WTC11 (cell line): Measurements from ENCODE around the gene NAA25. TPM values are rescaled to one million over a fixed set of nuclear protein-coding genes. Genes with fewer than 3 reads are reported as not detected.

ENCODE experiments used
- ATAC-seq: fragments of 200-7000 bp; cut with Tn5 transposase; 2 replicates; pipeline ENCODE4 v1.10.0; 2021; ENCODE audit warnings: mild to moderate bottlenecking, moderate library complexity
- CTCF ChIA-PET: fragments of 300-600 bp; sonication (Branson Sonifier 250); formaldehyde crosslinking; loops from one replicate; lab custom pipeline; 2021; ENCODE audit warnings: antibody characterized with exemption; lab: Charles Lee
- POLR2A ChIA-PET: fragments of 350-600 bp; sonication (Branson Sonifier 250); formaldehyde crosslinking; loops from one replicate; lab custom pipeline; 2021; ENCODE audit warnings: antibody characterized with exemption; lab: Charles Lee
- DNase-seq: peaks from one replicate; pipeline ENCODE4 v3.0.0; 2021; ENCODE audit warnings: low spot score
- H3K27ac Mint-ChIP-seq: 2 replicates; pipeline ENCODE4 v1.8.0; 2021; ENCODE audit warnings: mixed read lengths
- H3K27me3 Mint-ChIP-seq: 2 replicates; pipeline ENCODE4 v1.8.0; 2021; ENCODE audit warnings: low read depth, mild to moderate bottlenecking, moderate library complexity, mixed read lengths
- H3K36me3 Mint-ChIP-seq: 2 replicates; pipeline ENCODE4 v1.8.0; 2021; ENCODE audit warnings: mixed read lengths
- H3K4me1 Mint-ChIP-seq: 2 replicates; pipeline ENCODE4 v1.8.0; 2022; ENCODE audit warnings: mixed read lengths
- H3K4me3 Mint-ChIP-seq: 2 replicates; pipeline ENCODE4 v1.8.0; 2021; ENCODE audit warnings: mild to moderate bottlenecking, moderate library complexity, mixed read lengths
- H3K9me3 Mint-ChIP-seq: 2 replicates; pipeline ENCODE4 v1.8.0; 2021; ENCODE audit warnings: mixed read lengths
- ATF1 ChIP-seq: sonication (generic); formaldehyde crosslinking; IDR thresholded peaks from 2 replicates; pipeline ENCODE4 v1.8.1; 2023; ENCODE audit warnings: mild to moderate bottlenecking, moderate library complexity, missing genetic modification reagents
- ATF6 ChIP-seq: sonication (generic); formaldehyde crosslinking; IDR thresholded peaks from 2 replicates; pipeline ENCODE4 v1.8.1; 2023; ENCODE audit warnings: mild to moderate bottlenecking, missing genetic modification reagents
- CREM ChIP-seq: sonication (generic); formaldehyde crosslinking; IDR thresholded peaks from 2 replicates; pipeline ENCODE4 v1.8.1; 2022; ENCODE audit warnings: mild to moderate bottlenecking, missing genetic modification reagents, moderate library complexity
- E2F1 ChIP-seq: sonication (generic); formaldehyde crosslinking; IDR thresholded peaks from 2 replicates; pipeline ENCODE4 v1.8.0; 2022; ENCODE audit warnings: mild to moderate bottlenecking, missing genetic modification reagents
- FOXP1 ChIP-seq: sonication (generic); formaldehyde crosslinking; IDR thresholded peaks from 2 replicates; pipeline ENCODE4 v1.8.0; 2022; ENCODE audit warnings: missing genetic modification reagents, mild to moderate bottlenecking, moderate library complexity, borderline replicate concordance
- GABPB1 ChIP-seq: sonication (generic); formaldehyde crosslinking; IDR thresholded peaks from 2 replicates; pipeline ENCODE4 v1.8.1; 2023; ENCODE audit warnings: mild to moderate bottlenecking, missing genetic modification reagents
- GTF2I ChIP-seq: fragments of 250-450 bp; sonication (Bioruptor Pico); conservative IDR thresholded peaks from 2 replicates; pipeline ENCODE4 v1.4.0; 2021; ENCODE audit warnings: mild to moderate bottlenecking
- NFATC4 ChIP-seq: fragments of 250-450 bp; sonication (Bioruptor Pico); IDR thresholded peaks from 2 replicates; pipeline ENCODE4 v1.9.0; 2021; ENCODE audit warnings: mild to moderate bottlenecking
- NFE2L1 ChIP-seq: sonication (generic); formaldehyde crosslinking; IDR thresholded peaks from 2 replicates; pipeline ENCODE4 v1.8.1; 2023; ENCODE audit warnings: missing genetic modification reagents
- NFYB ChIP-seq: sonication (generic); formaldehyde crosslinking; conservative IDR thresholded peaks from 2 replicates; pipeline ENCODE4 v1.8.0; 2022; ENCODE audit warnings: low read depth, missing genetic modification reagents
- OVOL2 ChIP-seq: fragments of 250-450 bp; sonication (Bioruptor Pico); IDR thresholded peaks from 2 replicates; pipeline ENCODE4 v1.9.0; 2021; ENCODE audit warnings: mild to moderate bottlenecking, borderline replicate concordance
- PRDM15 ChIP-seq: sonication (generic); formaldehyde crosslinking; IDR thresholded peaks from 2 replicates; pipeline ENCODE4 v1.8.0; 2022; ENCODE audit warnings: missing genetic modification reagents
- SOX15 ChIP-seq: fragments of 250-450 bp; sonication (Bioruptor Pico); IDR thresholded peaks from 2 replicates; pipeline ENCODE4 v1.9.0; 2021; ENCODE audit warnings: mild to moderate bottlenecking
- TEAD4 ChIP-seq: sonication (generic); formaldehyde crosslinking; IDR thresholded peaks from 2 replicates; pipeline ENCODE4 v1.8.0; 2022; ENCODE audit warnings: mild to moderate bottlenecking, missing genetic modification reagents
- ZNF138 ChIP-seq: sonication (generic); formaldehyde crosslinking; conservative IDR thresholded peaks from 2 replicates; pipeline ENCODE4 v1.8.1; 2022; ENCODE audit warnings: mild to moderate bottlenecking, moderate library complexity, missing genetic modification reagents
- ZNF263 ChIP-seq: sonication (generic); formaldehyde crosslinking; IDR thresholded peaks from 2 replicates; pipeline ENCODE4 v1.8.1; 2022; ENCODE audit warnings: low read depth, mild to moderate bottlenecking, moderate library complexity, missing genetic modification reagents
- ZNF317 ChIP-seq: sonication (generic); formaldehyde crosslinking; IDR thresholded peaks from 2 replicates; pipeline ENCODE4 v1.8.1; 2023; ENCODE audit warnings: low read depth, mild to moderate bottlenecking, moderate library complexity, missing genetic modification reagents, borderline replicate concordance
- ZNF416 ChIP-seq: fragments of 250-450 bp; sonication (Bioruptor Pico); IDR thresholded peaks from 2 replicates; pipeline ENCODE4 v1.9.0; 2021; ENCODE audit warnings: mild to moderate bottlenecking, inconsistent platforms
- total RNA-seq: library from RNA; stranded (reverse); gene quantifications from 3 replicates; pipeline ENCODE4 v1.2.3, GENCODE V29; 2021
- TF ChIP-seq, protein P1 (sequence below): sonication (generic); formaldehyde crosslinking; IDR thresholded peaks from 2 replicates; pipeline ENCODE4 v1.8.1; 2022; ENCODE audit warnings: missing genetic modification reagents, borderline replicate concordance
- TF ChIP-seq, protein P2 (sequence below): fragments of 250-450 bp; sonication (Bioruptor Pico); IDR thresholded peaks from 2 replicates; pipeline ENCODE4 v2.1.2; 2022; ENCODE audit warnings: mild to moderate bottlenecking, moderate library complexity

NAA25 gene
- total RNA-seq, 1 experiment from 2014 or later, result 47.5 TPM

DNA sequence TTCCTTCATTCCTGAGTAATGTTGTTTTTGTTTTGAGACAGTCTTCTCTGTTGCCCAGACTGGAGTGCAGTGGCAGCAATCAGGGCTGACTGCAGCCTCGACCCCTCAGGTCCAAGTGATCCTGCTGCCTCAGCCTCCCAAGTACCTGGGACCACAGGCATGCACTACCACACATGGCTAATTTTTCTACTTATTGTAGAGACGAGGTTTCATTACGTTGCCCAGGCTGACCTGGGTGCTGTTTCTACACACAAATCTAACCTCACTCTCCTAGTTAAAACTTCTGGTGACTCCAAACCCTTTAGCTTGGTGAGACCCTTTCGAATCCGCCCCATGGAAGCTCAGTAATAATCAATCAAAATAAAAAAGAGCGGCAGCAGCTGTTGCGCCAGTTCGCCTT lies 96.9 kb downstream of the NAA25 start (continued):
- TF ChIP-seq ATF6 (CRISPR knock-in tag), result no peak
- no peak for TF ChIP-seq ATF1
- TF ChIP-seq, protein P1, sequence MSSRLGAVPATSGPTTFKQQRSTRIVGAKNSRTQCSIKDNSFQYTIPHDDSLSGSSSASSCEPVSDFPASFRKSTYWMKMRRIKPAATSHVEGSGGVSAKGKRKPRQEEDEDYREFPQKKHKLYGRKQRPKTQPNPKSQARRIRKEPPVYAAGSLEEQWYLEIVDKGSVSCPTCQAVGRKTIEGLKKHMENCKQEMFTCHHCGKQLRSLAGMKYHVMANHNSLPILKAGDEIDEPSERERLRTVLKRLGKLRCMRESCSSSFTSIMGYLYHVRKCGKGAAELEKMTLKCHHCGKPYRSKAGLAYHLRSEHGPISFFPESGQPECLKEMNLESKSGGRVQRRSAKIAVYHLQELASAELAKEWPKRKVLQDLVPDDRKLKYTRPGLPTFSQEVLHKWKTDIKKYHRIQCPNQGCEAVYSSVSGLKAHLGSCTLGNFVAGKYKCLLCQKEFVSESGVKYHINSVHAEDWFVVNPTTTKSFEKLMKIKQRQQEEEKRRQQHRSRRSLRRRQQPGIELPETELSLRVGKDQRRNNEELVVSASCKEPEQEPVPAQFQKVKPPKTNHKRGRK (CRISPR knock-in tag), result no peak
- TF ChIP-seq, protein P2, sequence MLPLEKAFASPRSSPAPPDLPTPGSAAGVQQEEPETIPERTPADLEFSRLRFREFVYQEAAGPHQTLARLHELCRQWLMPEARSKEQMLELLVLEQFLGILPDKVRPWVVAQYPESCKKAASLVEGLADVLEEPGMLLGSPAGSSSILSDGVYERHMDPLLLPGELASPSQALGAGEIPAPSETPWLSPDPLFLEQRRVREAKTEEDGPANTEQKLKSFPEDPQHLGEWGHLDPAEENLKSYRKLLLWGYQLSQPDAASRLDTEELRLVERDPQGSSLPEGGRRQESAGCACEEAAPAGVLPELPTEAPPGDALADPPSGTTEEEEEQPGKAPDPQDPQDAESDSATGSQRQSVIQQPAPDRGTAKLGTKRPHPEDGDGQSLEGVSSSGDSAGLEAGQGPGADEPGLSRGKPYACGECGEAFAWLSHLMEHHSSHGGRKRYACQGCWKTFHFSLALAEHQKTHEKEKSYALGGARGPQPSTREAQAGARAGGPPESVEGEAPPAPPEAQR, result no peak
- TF ChIP-seq GABPB1, result no peak
- no peak for TF ChIP-seq CREM (CRISPR knock-in tag)
- TF ChIP-seq OVOL2 (CRISPR knock-in tag), result no peak
- no peak for TF ChIP-seq TEAD4 (CRISPR knock-in tag)
- no peak for TF ChIP-seq PRDM15 (CRISPR knock-in tag)
- TF ChIP-seq ZNF416, result no peak

DNA sequence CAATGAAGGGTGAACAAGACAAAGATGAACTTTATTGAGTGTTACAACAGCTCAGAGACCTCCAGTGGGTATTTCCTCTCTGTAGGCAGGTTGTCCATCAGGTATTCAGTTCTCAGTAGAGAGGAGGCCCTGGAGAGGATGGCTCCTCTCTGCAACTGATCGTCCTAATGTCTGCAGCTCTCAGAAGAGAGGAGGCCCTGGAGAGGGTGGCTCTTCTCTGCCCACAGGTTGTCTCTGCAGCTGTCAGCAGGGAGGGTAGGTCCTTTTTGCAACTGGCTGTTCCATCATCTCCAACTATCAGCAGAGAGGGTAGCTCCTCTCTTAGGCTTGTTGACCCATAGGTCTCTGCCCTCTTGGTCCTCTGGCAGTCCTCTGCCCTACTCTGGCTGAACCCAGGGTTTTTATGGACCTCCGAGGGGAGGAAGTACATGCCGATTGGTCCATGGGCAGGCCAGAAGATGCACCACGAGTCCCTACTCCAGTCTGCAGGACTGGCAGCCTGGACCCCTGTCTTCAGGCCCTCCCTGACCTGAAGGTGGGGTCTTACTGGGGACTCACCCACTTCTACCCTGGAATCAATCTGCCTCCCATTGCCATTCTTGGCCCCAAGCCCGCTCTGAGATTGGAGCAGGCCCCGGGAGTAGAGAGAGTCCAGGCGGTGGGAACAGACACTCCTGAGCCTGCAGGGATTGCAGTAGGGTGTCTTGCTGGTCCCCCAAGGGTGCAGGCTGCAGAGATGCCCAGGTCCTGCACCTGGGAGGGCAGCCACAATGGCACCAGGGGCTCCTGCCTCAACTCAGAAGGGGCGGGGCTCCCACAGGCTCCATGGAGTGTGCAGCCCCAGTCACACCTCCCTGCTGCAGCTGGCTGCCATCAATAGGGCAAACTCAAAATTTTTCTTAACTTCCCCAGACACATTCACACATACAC lies 97.9 kb downstream of the NAA25 start:
- H3K36me3 Mint-ChIP-seq, result peaks cover 10% of the 10 kb centered on the region
- peaks cover 2% of the 10 kb centered on the region for H3K9me3 Mint-ChIP-seq
- ChIA-PET CTCF (interaction anchor here (0.9 kb wide), 1 partner anchor 66 kb away, joined by 3 read pairs; no protein-coding TSS in a partner anchor), POLR2A (interaction anchor here (1.2 kb wide), 1 partner anchor 9 kb away, joined by 3 read pairs; no protein-coding TSS in a partner anchor)
- no peaks in the 10 kb centered on the region for H3K27me3 Mint-ChIP-seq
- no peak for DNase-seq
- no peak for ATAC-seq
- peaks cover 34% of the 10 kb centered on the region for H3K4me1 Mint-ChIP-seq
- no peak overlapping the region for H3K27ac Mint-ChIP-seq
- peak overlapping the region; percentile 90; the same call in 1 of the 2 replicates for H3K4me3 Mint-ChIP-seq
- TF ChIP-seq NFYB (no peak), ZNF138 (CRISPR knock-in tag) (no peak), NFE2L1 (CRISPR knock-in tag) (no peak), ZNF263 (CRISPR knock-in tag) (no peak), ZNF317 (CRISPR knock-in tag) (no peak), ZNF416 (no peak), SOX15 (CRISPR knock-in tag) (no peak), FOXP1 (no peak), E2F1 (no peak), ATF6 (CRISPR knock-in tag) (no peak), GTF2I (CRISPR knock-in tag) (no peak), NFATC4 (CRISPR knock-in tag) (no peak)
